Neuronal stem cell (in vitro differentiated cells): ENCODE data around the gene SNX25.
"Not testable (repeated sequence)": the region's sequence is repeated elsewhere in the genome, so short reads cannot be mapped to it uniquely, and the experiment has no call there.

Experiments used
- DNase-seq: peaks from one replicate; pipeline ENCODE4 v3.0.0-alpha.2; 2013; ENCODE audit warnings: low spot score
- H2AFZ ChIP-seq: one replicate; pipeline ENCODE4 v1.6.1; 2013; ENCODE audit warnings: mild to moderate bottlenecking, low read length, inconsistent platforms
- H2AK5ac ChIP-seq: 2 replicates; pipeline ENCODE4 v1.6.1; 2013; ENCODE audit warnings: low read depth, mild to moderate bottlenecking, inconsistent platforms, low read length, moderate library complexity, mixed read lengths
- H2BK120ac ChIP-seq: 2 replicates; pipeline ENCODE4 v1.6.1; 2013; ENCODE audit warnings: low read depth, mild to moderate bottlenecking, inconsistent platforms, low read length, moderate library complexity, mixed read lengths
- H2BK12ac ChIP-seq: one replicate; pipeline ENCODE4 v1.6.1; 2013; ENCODE audit warnings: low read length, inconsistent platforms
- H2BK15ac ChIP-seq: 2 replicates; pipeline ENCODE4 v1.6.1; 2013; ENCODE audit warnings: mild to moderate bottlenecking, low read length, inconsistent platforms, mixed read lengths
- H2BK5ac ChIP-seq: one replicate; pipeline ENCODE4 v1.6.1; 2013; ENCODE audit warnings: inconsistent platforms, mild to moderate bottlenecking, low read length, moderate library complexity
- H3K14ac ChIP-seq: one replicate; pipeline ENCODE4 v1.6.1; 2013; ENCODE audit warnings: low read length, inconsistent platforms
- H3K18ac ChIP-seq: 2 replicates; pipeline ENCODE4 v1.6.1; 2013; ENCODE audit warnings: low read length, inconsistent platforms
- H3K23ac ChIP-seq: 2 replicates; pipeline ENCODE4 v1.6.1; 2013; ENCODE audit warnings: low read depth, mild to moderate bottlenecking, mixed read lengths, low read length, inconsistent platforms; ENCODE audit not compliant: poor library complexity
- H3K27ac ChIP-seq: replicated peaks from 3 replicates; pipeline ENCODE4 v1.5.1; 2013; ENCODE audit warnings: low read length, inconsistent platforms
- H3K27me3 ChIP-seq, 3 experiments: 2 replicates each; pipeline ENCODE4 v1.6.1; 2013; ENCODE audit warnings: low read length in 3 of 3, mild to moderate bottlenecking in 2 of 3, inconsistent platforms in 1 of 3, low read depth in 1 of 3, mixed read lengths in 1 of 3, moderate library complexity in 1 of 3; ENCODE audit not compliant: control insufficient read depth in 3 of 3, insufficient read depth in 3 of 3
- H3K36me3 ChIP-seq, 2 donors: replicated peaks in 1 of 2; 2 replicates each; pipeline ENCODE4 v1.6.1; 2013; ENCODE audit warnings: low read length in 2 of 2; ENCODE audit not compliant: control insufficient read depth in 2 of 2, insufficient read depth in 2 of 2
- H3K4ac ChIP-seq: 2 replicates; pipeline ENCODE4 v1.6.1; 2013; ENCODE audit warnings: inconsistent platforms, mild to moderate bottlenecking, low read length, moderate library complexity
- H3K4me1 ChIP-seq, 2 donors: 1 replicate in 1 of 2; 2 replicates in 1 of 2; pipeline ENCODE4 v1.6.1; 2013; ENCODE audit warnings: low read length in 2 of 2, low read depth in 1 of 2; ENCODE audit not compliant: control insufficient read depth in 2 of 2, insufficient read depth in 1 of 2
- H3K4me2 ChIP-seq: one replicate; pipeline ENCODE4 v1.6.1; 2013; ENCODE audit warnings: mild to moderate bottlenecking, low read length, inconsistent platforms; ENCODE audit not compliant: insufficient read depth, poor library complexity, severe bottlenecking
- H3K4me3 ChIP-seq, 2 donors: 2 replicates each; pipeline ENCODE4 v1.5.1; 2013; ENCODE audit warnings: low read length in 2 of 2, mild to moderate bottlenecking in 2 of 2, inconsistent platforms in 1 of 2, moderate library complexity in 1 of 2
- H3K79me1 ChIP-seq: one replicate; pipeline ENCODE4 v1.6.1; 2013; ENCODE audit warnings: low read depth, mild to moderate bottlenecking, inconsistent platforms, low read length, moderate library complexity
- H3K9ac ChIP-seq: one replicate; pipeline ENCODE4 v1.6.1; 2013; ENCODE audit warnings: mild to moderate bottlenecking, low read depth, low read length, inconsistent platforms; ENCODE audit not compliant: poor library complexity
- H3K9me3 ChIP-seq, 2 donors: replicated peaks in 1 of 2; 2 replicates each; pipeline versions ENCODE3 to v1.6.1; 2013; ENCODE audit warnings: low read length in 2 of 2, mild to moderate bottlenecking in 2 of 2, inconsistent platforms in 1 of 2, low read depth in 1 of 2, mixed read lengths in 1 of 2, moderate library complexity in 1 of 2; ENCODE audit not compliant: control insufficient read depth in 2 of 2, insufficient read depth in 1 of 2
- H4K8ac ChIP-seq: one replicate; pipeline ENCODE4 v1.6.1; 2013; ENCODE audit warnings: low read depth, mild to moderate bottlenecking, inconsistent platforms, low read length, moderate library complexity
- H4K91ac ChIP-seq: one replicate; pipeline ENCODE4 v1.6.1; 2013; ENCODE audit warnings: low read length, low read depth, mild to moderate bottlenecking, inconsistent platforms; ENCODE audit not compliant: poor library complexity
- WGBS, 2 donors: extraction: QIAGEN DNeasy Blood & Tissue Kit; methylation state at CpG; one replicate each; pipeline ENCODE4 v1.1.7; 2013; ENCODE audit warnings: missing lambda C conversion rate in 2 of 2, mixed read lengths in 1 of 2; ENCODE audit not compliant: insufficient read length in 2 of 2, insufficient replicate concordance in 1 of 2; ENCODE audit errors: extremely low coverage in 2 of 2; 5-methylcytosine and 5-hydroxymethylcytosine counted together

SNX25 gene

DNA sequence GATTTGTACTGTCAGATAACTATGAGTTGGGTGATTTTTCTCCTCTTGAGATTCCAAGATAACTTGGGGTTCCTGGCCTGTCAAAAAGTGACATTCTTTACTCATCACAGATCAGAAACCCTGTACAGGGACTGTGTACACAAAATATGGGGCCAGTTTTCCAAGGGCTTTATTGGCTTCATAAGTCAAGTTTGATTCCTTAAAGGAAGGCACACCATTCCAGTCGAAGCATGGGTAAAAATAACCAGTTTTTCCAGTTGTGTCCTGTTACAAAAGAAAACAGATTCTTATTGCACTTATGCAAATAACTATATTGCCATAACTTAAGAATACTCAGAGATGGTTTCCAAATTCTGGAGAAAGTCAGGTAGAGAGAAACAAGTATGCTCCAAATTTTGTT is 116.3 kb downstream of the SNX25 start:
- not testable (repeated sequence) for H2BK5ac ChIP-seq, H2AK5ac ChIP-seq, H4K91ac ChIP-seq, H2BK12ac ChIP-seq, H2BK15ac ChIP-seq, H3K79me1 ChIP-seq, H3K18ac ChIP-seq, H3K4ac ChIP-seq, H3K27ac ChIP-seq, H3K23ac ChIP-seq, H3K14ac ChIP-seq, H3K4me1 ChIP-seq, DNase-seq, H2BK120ac ChIP-seq, H3K4me3 ChIP-seq, H4K8ac ChIP-seq, H3K9ac ChIP-seq, H3K4me2 ChIP-seq, H2AFZ ChIP-seq, H3K27me3 ChIP-seq
- WGBS, 2 donors = no CpG with 5 or more reads among the region's 1 CpG
- peaks cover 20 to 21% of the 10 kb centered on the region in 2 donors for H3K36me3 ChIP-seq
- H3K9me3 ChIP-seq = peaks cover 10 to 39% of the 10 kb centered on the region in 2 donors

DNA sequence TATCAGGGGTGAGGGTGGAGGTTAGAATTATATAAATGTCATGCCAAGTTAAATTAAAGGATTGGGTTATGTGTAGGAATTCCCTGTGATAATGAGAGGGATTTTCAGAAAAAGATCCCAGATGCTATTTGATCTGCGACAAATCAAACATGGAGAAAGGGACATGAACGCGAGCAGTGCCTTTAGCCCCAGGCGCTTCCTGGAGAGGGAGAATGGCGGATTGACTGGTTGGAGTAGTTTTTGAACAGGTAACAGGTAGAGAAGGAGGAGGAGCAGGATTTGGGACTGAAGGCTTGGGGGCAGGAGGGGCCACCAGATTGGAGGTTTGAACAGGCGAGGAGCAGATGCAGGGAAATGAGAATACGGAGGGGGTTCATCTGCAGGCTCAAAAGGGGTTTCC is 119.2 kb downstream of the SNX25 start:
- Histone ChIP-seq H2BK120ac (no peak overlapping the region), H3K4me3 (no peak overlapping the region), H2BK12ac (no peak overlapping the region), H2AFZ (no peak overlapping the region), H3K14ac (no peak overlapping the region), H3K9ac (no peak overlapping the region), H3K9me3 (peaks cover 10 to 34% of the 10 kb centered on the region in 2 donors), H4K91ac (no peak overlapping the region), H3K27ac (no peak overlapping the region), H3K4me1 (peaks cover 1 to 10% of the 10 kb centered on the region in 2 donors), H3K4me2 (no peak overlapping the region), H3K27me3 (no peaks in the 10 kb centered on the region), H2AK5ac (no peak overlapping the region), H4K8ac (no peak overlapping the region), H3K79me1 (no peaks in the 10 kb centered on the region), H2BK15ac (no peak overlapping the region), H3K23ac (no peak overlapping the region), H3K4ac (no peak overlapping the region), H2BK5ac (no peak overlapping the region), H3K18ac (no peak overlapping the region), H3K36me3 (peaks cover 4 to 17% of the 10 kb centered on the region in 2 donors)
- no peak for DNase-seq
- no CpG with 5 or more reads among the region's 7 CpGs for WGBS, 2 donors

DNA sequence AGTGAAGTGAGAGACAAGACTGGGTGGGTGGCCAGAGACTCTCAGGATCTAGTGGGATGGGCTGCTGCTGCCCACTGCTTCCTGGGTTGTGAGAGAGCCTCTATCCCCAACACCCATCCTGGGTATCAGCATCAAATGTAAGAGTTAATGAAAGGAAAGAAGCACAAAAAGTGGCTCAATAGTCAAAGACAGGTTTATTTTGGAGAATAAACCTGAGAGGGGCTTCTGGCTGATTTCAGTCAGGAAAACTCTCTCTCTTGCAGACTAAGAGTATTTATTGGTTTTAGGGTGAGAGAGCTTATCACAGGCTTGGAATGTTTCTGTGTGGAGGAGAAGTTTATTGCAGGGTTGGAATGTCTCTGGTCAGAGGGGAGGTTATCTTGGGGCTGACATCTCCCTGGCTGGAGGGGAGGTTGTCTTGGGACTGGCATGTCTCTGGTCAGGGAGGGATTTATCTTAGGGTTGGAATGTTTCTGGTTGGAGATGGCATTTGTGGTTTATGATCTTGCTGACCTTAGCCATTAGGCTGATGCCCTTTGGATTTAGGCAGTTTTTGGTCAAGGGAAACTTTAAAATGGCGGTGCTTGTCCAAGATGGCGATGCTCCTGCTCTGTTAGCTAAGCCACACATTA is 120.6 kb downstream of the SNX25 start:
- H2BK120ac ChIP-seq = not testable (repeated sequence)

DNA sequence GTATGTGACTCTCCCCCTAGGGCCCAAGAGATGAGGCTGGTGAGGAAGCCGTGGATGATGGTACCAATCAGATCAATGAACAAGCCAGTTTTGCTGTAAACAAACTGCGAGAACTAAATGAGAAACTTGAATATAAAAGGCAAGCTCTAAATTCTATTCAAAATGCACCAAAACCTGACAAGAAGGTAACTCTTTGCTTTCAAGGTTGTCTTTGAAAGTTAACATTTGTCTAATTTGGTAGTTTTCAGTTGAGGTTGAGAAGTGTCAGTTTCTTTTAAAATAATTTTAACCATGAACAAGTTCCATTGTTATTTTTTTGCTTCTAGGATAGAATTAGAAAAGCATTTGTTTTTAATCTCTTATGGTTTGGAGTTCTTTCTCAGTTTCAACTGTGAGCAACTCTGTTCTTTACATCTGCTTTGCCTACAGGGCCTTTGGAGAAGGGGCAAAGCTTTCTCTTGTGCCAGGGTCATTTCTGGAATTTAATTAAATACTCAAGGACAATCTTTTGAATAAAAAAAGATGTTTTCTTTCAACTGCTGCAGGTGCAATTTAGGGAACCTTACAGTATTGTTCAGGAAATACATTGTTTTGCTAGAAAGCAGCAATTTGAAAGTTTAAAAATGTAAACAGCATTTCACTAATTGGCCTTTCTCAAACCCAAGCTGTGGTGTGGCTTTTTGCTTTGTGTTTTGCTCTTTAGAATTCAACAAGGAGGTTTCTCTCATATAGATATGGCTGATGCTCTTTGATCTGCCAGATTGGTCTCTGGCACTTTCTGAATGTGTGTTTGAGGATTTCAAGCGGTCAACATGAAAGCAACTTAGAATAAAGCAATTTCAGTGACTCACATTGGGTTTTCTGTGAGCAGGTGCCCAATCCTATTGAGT is 123.4 kb downstream of the SNX25 start:
- Histone ChIP-seq H3K14ac (no peak overlapping the region), H2BK5ac (no peak overlapping the region)
- WGBS, 2 donors = no CpG with 5 or more reads among the region's 3 CpGs

More for the DNA sequence above, 120.6 kb downstream of the SNX25 start:
- not testable (repeated sequence) for H2BK12ac ChIP-seq, H3K27ac ChIP-seq, H3K14ac ChIP-seq, H2BK15ac ChIP-seq, H3K4ac ChIP-seq, H4K8ac ChIP-seq, H3K4me1 ChIP-seq, H2AFZ ChIP-seq, H3K4me2 ChIP-seq, DNase-seq, H3K23ac ChIP-seq, H4K91ac ChIP-seq, H3K18ac ChIP-seq, H3K27me3 ChIP-seq, H2BK5ac ChIP-seq, H3K79me1 ChIP-seq, H3K4me3 ChIP-seq, H2AK5ac ChIP-seq, H3K9ac ChIP-seq
- peaks cover 0 to 10% of the 10 kb centered on the region in 2 donors for H3K36me3 ChIP-seq
- peaks cover 8 to 23% of the 10 kb centered on the region in 2 donors for H3K9me3 ChIP-seq
- no CpG with 5 or more reads among the region's 2 CpGs for WGBS, 2 donors

More for the DNA sequence above, 123.4 kb downstream of the SNX25 start:
- no peak for DNase-seq
- peaks cover 0 to 10% of the 10 kb centered on the region in 2 donors for H3K36me3 ChIP-seq
- peaks cover 8 to 22% of the 10 kb centered on the region in 2 donors for H3K9me3 ChIP-seq
- no peak overlapping the region for H4K91ac ChIP-seq
- H3K27me3 ChIP-seq = no peaks in the 10 kb centered on the region
- H3K79me1 ChIP-seq = no peaks in the 10 kb centered on the region
- no peak overlapping the region for H3K4ac ChIP-seq
- H3K18ac ChIP-seq = no peak overlapping the region
- H2BK120ac ChIP-seq = no peak overlapping the region
- H3K4me3 ChIP-seq = no peak overlapping the region
- H3K23ac ChIP-seq = no peak overlapping the region
- H2AK5ac ChIP-seq = no peak overlapping the region
- H3K27ac ChIP-seq = no peak overlapping the region
- H2BK15ac ChIP-seq = no peak overlapping the region
- no peak overlapping the region for H2AFZ ChIP-seq
- no peak overlapping the region for H4K8ac ChIP-seq
- H3K4me1 ChIP-seq = peaks cover 1 to 10% of the 10 kb centered on the region in 2 donors
- H3K4me2 ChIP-seq = no peak overlapping the region
- H2BK12ac ChIP-seq = no peak overlapping the region
- H3K9ac ChIP-seq = no peak overlapping the region
